ENCODE measurements around the gene S100G.

S100G gene

DNA sequence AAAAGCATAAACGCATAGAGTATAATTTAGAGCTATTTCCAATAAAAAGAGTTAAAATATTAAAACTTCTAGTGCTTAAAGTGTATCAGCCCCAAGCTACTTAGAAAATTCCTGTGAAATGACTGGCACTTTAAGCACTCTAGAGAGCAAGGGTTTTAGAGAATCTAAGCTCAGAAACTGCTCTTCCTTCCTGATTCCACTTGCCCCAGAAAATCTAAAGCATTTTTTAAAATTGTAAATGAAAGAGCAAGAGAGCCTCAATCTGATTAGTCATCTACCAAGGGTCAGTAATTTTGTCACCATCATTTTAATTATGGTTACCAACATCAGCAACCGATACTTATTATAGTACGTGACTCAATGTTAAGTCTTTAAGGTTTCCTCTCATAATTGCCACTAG is 37.6 kb downstream of the S100G start:
- peak overlapping the region; percentile 54 for H3K27ac ChIP-seq
- TF ChIP-seq, protein P1, sequence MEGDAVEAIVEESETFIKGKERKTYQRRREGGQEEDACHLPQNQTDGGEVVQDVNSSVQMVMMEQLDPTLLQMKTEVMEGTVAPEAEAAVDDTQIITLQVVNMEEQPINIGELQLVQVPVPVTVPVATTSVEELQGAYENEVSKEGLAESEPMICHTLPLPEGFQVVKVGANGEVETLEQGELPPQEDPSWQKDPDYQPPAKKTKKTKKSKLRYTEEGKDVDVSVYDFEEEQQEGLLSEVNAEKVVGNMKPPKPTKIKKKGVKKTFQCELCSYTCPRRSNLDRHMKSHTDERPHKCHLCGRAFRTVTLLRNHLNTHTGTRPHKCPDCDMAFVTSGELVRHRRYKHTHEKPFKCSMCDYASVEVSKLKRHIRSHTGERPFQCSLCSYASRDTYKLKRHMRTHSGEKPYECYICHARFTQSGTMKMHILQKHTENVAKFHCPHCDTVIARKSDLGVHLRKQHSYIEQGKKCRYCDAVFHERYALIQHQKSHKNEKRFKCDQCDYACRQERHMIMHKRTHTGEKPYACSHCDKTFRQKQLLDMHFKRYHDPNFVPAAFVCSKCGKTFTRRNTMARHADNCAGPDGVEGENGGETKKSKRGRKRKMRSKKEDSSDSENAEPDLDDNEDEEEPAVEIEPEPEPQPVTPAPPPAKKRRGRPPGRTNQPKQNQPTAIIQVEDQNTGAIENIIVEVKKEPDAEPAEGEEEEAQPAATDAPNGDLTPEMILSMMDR (conservative IDR thresholded peaks at IDR 0.05), result no peak
- no peak for TF ChIP-seq ZFX (IDR thresholded peaks at IDR 0.05)

GRCh38 chrX:16695079-16695676 is 45.2 kb downstream of the S100G start:
- no peak overlapping the region; the same call in 1 of the 2 replicates for H3K27ac ChIP-seq
- TF ChIP-seq ZFX (IDR thresholded peaks at IDR 0.05), result no peak
- TF ChIP-seq, protein P1 (conservative IDR thresholded peaks at IDR 0.05), result peak; percentile 80

GRCh38 chrX:16696956-16697355 is 47.0 kb downstream of the S100G start:
- TF ChIP-seq, protein P1 (conservative IDR thresholded peaks at IDR 0.05), result no peak
- TF ChIP-seq ZFX (IDR thresholded peaks at IDR 0.05), result no peak
- peak overlapping the region; percentile 51 for H3K27ac ChIP-seq

GRCh38 chrX:16699389-16699788 is 49.4 kb downstream of the S100G start:
- TF ChIP-seq, protein P1 (conservative IDR thresholded peaks at IDR 0.05), result no peak
- TF ChIP-seq ZFX (IDR thresholded peaks at IDR 0.05), result no peak
- H3K27ac ChIP-seq, result no peak overlapping the region

DNA sequence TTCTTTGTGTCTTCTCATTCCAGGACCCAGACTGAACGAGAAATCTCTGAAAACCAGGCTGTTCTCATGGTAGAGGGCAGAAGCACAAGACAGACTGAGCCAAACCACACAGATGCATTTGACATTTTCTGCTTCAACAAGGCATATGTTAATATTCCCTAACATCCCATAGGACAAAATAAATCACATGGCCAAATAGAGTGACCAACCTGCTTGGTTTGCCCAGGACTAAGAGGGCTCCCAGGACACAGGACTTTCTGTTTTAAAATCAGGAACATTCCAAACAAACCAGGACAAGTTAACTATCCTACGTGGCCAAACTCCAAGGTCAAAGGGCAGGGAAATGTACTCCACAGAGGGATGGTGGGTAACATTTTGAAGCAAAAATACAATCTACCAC is 50.8 kb downstream of the S100G start:
- TF ChIP-seq ZFX (IDR thresholded peaks at IDR 0.05), result no peak
- TF ChIP-seq, protein P1 (conservative IDR thresholded peaks at IDR 0.05), result no peak
- H3K27ac ChIP-seq, result peak overlapping the region; percentile 85

DNA sequence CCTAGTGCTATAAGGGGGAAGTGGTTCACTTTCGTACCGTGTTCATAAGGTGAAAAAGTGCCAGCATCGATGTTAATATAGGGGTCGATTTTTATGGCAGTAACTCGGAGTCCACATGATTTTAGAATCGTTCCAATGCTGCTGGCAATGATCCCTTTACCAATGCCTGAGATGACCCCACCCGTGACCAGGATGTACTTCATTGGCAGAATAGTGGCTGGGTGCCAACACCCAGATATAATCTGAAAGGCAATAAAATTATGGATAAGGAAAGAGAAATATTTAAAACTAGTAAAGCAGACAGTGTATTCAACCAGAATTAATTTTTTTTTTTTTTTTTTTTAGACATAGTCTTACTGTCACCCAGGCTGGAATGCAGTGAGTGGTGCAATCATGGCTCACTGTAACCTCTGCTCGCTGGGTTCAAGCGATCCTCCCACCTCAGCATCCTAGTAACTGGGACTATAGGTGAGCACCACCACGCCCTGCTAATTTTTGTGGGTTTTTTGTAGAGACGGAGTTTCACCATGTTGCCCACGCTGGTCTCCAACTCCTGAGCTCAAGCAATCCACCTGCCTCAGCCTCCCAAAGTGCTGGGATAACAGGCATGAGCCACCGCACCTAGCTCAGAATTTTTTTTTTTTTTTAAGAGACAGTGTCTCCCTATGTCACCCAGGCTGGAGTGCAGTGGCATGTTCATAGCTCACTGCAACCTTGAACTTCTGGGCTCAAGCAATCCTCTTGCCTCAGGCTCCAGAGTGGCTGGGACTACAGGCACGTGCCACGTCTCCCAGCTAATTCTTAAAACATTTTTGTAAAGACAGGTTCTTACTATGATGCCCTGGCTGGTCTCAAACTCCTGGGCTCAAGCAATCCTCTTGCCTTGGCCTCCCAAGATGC is 53.0 kb downstream of the S100G start:
- peak overlapping the region; percentile 85 for H3K27ac ChIP-seq
- TF ChIP-seq ZFX (IDR thresholded peaks at IDR 0.05), result no peak
- TF ChIP-seq, protein P1 (conservative IDR thresholded peaks at IDR 0.05), result no peak
